ENCODE results near the gene CALN1. TPM values are rescaled to one million over a fixed set of nuclear protein-coding genes. Genes with fewer than 3 reads are reported as not detected.

Gene CALN1
- total and polyA plus RNA-seq, 12 donors = not detected

DNA sequence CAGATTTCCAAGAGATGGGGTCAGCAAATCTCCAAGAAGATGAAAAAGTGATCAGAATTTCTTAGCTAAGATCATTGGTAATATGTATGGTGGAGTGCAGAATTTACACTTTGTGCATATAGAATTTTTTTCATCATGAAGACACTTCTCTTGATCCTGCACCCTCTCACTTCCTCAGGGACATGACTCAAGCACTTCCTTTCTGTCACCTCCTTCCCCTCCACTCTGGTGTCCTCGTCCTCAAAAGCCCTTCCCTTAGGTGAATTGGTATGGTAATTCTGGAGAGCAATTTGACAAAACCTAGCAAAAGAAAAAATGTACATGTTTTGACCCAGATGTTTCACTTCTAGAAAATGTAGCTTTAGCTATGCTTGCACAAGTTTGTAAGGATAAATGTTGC, 18.1 kb downstream of the CALN1 start:
- Histone ChIP-seq H3K36me3 (no peaks in the 10 kb centered on the region), H3K27ac (no peak overlapping the region), H3K4me1 (no peaks in the 10 kb centered on the region), H3K9me3 (no peaks in the 10 kb centered on the region), H3K27me3 (peaks cover 0 to 5% (median 0%) of the 10 kb centered on the region in 7 donors), H3K4me3 (no peak overlapping the region)
- DNase-seq (no peak), ATAC-seq (no peak)
- WGBS, 2 donors = 17 to 33% methylated on average over 1 of the region's 1 CpG
- intact Hi-C loops (cut with DNase I) = no loop called here
- TF ChIP-seq, protein P1, sequence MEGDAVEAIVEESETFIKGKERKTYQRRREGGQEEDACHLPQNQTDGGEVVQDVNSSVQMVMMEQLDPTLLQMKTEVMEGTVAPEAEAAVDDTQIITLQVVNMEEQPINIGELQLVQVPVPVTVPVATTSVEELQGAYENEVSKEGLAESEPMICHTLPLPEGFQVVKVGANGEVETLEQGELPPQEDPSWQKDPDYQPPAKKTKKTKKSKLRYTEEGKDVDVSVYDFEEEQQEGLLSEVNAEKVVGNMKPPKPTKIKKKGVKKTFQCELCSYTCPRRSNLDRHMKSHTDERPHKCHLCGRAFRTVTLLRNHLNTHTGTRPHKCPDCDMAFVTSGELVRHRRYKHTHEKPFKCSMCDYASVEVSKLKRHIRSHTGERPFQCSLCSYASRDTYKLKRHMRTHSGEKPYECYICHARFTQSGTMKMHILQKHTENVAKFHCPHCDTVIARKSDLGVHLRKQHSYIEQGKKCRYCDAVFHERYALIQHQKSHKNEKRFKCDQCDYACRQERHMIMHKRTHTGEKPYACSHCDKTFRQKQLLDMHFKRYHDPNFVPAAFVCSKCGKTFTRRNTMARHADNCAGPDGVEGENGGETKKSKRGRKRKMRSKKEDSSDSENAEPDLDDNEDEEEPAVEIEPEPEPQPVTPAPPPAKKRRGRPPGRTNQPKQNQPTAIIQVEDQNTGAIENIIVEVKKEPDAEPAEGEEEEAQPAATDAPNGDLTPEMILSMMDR (IDR thresholded peaks at IDR 0.05) = no peak

DNA sequence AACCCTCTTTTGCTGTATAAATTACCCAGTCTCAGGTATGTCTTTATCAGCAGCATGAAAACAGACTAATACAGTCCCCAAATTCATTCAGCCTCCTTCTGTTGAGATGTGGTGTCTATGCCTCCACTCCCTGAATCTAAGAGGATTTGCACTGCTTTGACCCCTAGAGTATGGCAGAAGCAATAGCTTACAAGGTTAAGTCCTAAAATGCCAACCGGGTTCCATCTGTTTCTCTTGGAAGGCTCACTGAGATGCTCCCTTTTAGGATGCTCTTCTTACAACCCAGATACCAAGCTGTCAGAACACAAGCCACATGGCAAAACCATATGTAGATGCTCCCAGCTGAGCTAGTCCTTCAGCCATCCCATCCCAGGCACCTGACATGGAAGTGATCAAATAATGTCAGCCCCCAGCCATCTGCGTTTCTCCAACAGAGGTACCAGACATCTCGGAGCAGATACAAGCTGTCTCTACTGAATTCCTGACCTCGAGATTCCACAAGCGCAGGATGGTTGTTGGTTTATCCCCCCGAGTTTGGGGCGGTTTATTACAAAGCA, 20.2 kb downstream of the CALN1 start:
- WGBS, 2 donors = 87 to 90% methylated on average over 7 of the region's 7 CpGs
- intact Hi-C loops (cut with DNase I) = no loop called here
- no peak overlapping the region for H3K27ac ChIP-seq

DNA sequence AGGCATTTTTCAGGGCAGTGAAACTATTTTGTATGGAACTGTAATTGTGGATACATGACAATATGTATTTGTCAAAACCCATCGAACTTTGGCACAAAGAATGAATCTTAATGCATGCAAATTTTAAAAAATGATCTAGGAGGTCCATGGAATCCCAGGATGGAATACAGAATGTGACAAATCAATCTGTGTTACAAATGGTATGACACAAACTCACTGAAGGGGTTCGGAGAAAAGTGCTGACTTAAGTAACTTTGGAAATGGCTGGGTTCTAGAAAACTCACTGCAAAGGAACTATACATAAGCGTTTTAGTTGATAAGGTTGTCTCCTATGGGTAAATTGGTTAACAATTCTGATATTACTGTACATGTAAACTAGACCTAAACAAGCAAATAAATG, 26.0 kb downstream of the CALN1 start:
- H3K4me1 ChIP-seq = no peaks in the 10 kb centered on the region
- no peak overlapping the region for H3K4me3 ChIP-seq
- H3K27ac ChIP-seq = no peak overlapping the region
- peaks cover 0 to 5% (median 0%) of the 10 kb centered on the region in 7 donors for H3K27me3 ChIP-seq
- 79 to 88% methylated on average over 3 of the region's 3 CpGs for WGBS, 2 donors
- TF ChIP-seq, protein P1 (IDR thresholded peaks at IDR 0.05) = no peak
- no peaks in the 10 kb centered on the region for H3K36me3 ChIP-seq
- ATAC-seq (no peak), DNase-seq (no peak)
- intact Hi-C loops (cut with DNase I) = no loop called here
- peaks cover 0 to 16% (median 0%) of the 10 kb centered on the region in 11 donors for H3K9me3 ChIP-seq

More for the DNA sequence above, 20.2 kb downstream of the CALN1 start:
- Histone ChIP-seq H3K36me3 (no peaks in the 10 kb centered on the region), H3K9me3 (no peaks in the 10 kb centered on the region), H3K4me3 (no peak overlapping the region), H3K27me3 (peaks cover 0 to 5% (median 0%) of the 10 kb centered on the region in 7 donors), H3K4me1 (no peaks in the 10 kb centered on the region)
- ATAC-seq = no peak
- no peak for DNase-seq
- TF ChIP-seq, protein P1 (IDR thresholded peaks at IDR 0.05) = no peak

DNA sequence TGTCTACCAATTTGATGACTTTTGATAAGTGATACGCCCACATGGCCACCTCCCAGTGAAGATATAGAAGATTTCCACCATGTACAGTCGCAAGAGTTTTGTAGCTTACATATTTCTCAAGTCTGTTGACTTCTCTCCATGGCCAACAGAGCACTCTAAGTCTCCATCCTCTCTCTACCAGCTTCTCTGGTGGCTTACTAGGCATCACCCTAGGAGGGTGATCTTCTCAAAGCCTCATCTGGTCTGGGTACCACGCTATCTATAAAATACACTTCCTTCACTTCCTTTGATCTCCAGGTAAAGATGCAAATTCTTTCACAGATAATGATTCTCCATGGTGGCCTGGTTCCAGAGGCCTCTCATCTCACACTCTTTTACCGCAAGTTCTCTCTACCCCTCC, 49.9 kb downstream of the CALN1 start:
- DNase-seq = no peak
- H3K27ac ChIP-seq = no peak overlapping the region
- H3K9me3 ChIP-seq = no peaks in the 10 kb centered on the region
- WGBS, 2 donors = 89 to 91% methylated on average over 4 of the region's 4 CpGs
- ATAC-seq = no peak
- TF ChIP-seq, protein P1 (IDR thresholded peaks at IDR 0.05) = no peak
- no peak overlapping the region for H3K4me3 ChIP-seq
- intact Hi-C loops (cut with DNase I) = no loop called here
- H3K36me3 ChIP-seq = no peaks in the 10 kb centered on the region
- peaks cover 0 to 2% (median 0%) of the 10 kb centered on the region in 7 donors for H3K27me3 ChIP-seq
- H3K4me1 ChIP-seq = no peaks in the 10 kb centered on the region

Data from heart right ventricle (tissue), 16 donors.